ENCODE data around the gene FBXO11. TPM values are rescaled to one million over a fixed set of nuclear protein-coding genes. Genes with fewer than 3 reads are reported as not detected.

FBXO11 gene
- total and polyA plus RNA-seq, 10 of the 15 experiments (the other 5 are each of a cell fraction or from before 2014, with no cell fraction given), result 5.9 to 38.9 (median 22.5) TPM

DNA sequence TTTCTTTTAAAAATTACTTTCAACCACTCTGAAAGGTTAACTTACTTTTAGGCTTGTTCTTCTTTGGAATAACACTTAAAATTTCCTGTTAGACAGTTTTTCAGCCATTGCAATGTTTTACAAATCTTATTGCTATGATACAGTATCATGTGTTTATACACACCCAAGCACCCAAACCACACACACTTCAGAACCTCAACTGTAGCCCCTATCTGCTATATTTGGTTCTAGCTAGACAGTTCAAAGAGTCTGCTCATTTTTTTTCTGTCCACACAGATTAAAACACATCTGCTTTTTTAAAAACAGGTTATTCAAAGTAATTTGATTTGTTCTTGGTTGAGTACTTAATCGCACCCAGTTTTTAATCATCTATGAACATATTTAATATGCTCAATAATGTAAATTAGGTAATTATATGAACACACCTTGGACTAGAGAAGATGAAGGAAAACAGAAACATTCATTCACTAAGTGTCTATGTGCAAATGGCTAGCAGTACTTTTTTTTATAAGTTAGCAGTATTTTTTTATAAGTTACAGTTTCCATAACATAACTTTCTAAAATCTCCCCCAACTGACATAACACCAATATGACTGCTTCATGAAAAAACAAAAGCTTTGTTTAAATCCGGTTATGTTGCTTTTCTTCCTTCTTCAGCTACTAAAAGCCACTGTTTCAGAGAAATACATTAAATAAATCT lies 17.6 kb downstream of the FBXO11 start (continued):
- TF ChIP-seq, protein P1, sequence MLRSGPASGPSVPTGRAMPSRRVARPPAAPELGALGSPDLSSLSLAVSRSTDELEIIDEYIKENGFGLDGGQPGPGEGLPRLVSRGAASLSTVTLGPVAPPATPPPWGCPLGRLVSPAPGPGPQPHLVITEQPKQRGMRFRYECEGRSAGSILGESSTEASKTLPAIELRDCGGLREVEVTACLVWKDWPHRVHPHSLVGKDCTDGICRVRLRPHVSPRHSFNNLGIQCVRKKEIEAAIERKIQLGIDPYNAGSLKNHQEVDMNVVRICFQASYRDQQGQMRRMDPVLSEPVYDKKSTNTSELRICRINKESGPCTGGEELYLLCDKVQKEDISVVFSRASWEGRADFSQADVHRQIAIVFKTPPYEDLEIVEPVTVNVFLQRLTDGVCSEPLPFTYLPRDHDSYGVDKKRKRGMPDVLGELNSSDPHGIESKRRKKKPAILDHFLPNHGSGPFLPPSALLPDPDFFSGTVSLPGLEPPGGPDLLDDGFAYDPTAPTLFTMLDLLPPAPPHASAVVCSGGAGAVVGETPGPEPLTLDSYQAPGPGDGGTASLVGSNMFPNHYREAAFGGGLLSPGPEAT (IDR thresholded peaks at IDR 0.05; ENCODE audit: low read depth), result no peak
- TF ChIP-seq, protein P2, sequence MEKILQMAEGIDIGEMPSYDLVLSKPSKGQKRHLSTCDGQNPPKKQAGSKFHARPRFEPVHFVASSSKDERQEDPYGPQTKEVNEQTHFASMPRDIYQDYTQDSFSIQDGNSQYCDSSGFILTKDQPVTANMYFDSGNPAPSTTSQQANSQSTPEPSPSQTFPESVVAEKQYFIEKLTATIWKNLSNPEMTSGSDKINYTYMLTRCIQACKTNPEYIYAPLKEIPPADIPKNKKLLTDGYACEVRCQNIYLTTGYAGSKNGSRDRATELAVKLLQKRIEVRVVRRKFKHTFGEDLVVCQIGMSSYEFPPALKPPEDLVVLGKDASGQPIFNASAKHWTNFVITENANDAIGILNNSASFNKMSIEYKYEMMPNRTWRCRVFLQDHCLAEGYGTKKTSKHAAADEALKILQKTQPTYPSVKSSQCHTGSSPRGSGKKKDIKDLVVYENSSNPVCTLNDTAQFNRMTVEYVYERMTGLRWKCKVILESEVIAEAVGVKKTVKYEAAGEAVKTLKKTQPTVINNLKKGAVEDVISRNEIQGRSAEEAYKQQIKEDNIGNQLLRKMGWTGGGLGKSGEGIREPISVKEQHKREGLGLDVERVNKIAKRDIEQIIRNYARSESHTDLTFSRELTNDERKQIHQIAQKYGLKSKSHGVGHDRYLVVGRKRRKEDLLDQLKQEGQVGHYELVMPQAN (conservative IDR thresholded peaks at IDR 0.05), result no peak

DNA sequence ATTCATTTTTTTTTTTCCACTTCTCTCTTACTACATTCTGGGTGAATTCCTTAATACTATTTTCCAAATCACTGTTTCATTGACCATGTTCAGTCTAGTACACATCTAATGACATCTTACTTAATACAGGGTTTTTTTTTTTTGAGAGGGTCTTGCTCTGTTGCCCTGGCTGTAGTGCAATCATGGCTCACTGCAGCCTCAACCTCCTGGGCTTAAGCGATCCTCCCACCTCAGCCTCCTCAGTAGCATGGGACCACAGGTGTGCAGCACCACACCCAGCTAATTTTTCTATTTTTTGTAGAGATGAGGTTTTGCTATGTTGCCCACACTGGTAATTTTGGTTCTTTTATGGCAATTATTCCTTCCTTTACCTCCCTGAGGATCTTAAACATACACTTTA lies 29.4 kb downstream of the FBXO11 start:
- POLR2A ChIA-PET, result interaction anchor here (0.7 kb wide), 1 partner anchor 27 kb away, joined by 3 read pairs; no protein-coding TSS in a partner anchor
- TF ChIP-seq TBL1XR1 (IDR thresholded peaks at IDR 0.05; ENCODE audit: low read depth, low read length), result no peak
- TF ChIP-seq CHD2 (IDR thresholded peaks at IDR 0.05; ENCODE audit: borderline replicate concordance, low read depth, low read length), result no peak
- no peak for TF ChIP-seq EGR1 (IDR thresholded peaks at IDR 0.05; ENCODE audit: borderline replicate concordance in 1 of 2, low read depth in 2 of 2, low read length in 2 of 2)
- TF ChIP-seq RELA (IDR thresholded peaks at IDR 0.05; ENCODE audit: borderline replicate concordance, partially characterized antibody), result no peak
- no peak overlapping the region for H3K4me3 ChIP-seq
- RAD21 ChIA-PET (ENCODE audit: unreplicated experiment), result no interaction called here
- H3K9me3 ChIP-seq (replicated peaks; ENCODE audit: control insufficient read depth, insufficient read depth, low read length), result no peaks in the 10 kb centered on the region
- CTCF ChIA-PET, result interaction anchor here (1.3 to 1.7 kb wide), 2 partner anchors 13 to 17 kb away, joined by 3 to 5 read pairs; no protein-coding TSS in a partner anchor
- no peaks in the 10 kb centered on the region for H4K20me1 ChIP-seq (ENCODE audit: control insufficient read depth, insufficient read depth)
- H2AFZ ChIP-seq (ENCODE audit: control insufficient read depth, low read depth, low read length), result no peak overlapping the region
- no peak for ATAC-seq
- DNase-seq (ENCODE audit: low read depth, low spot score), result no peak
- intact Hi-C loops (cut with micrococcal nuclease; ENCODE audit: unreplicated experiment), result no loop called here
- BruUV-seq (replicated peaks), result no TSS peak
- H3K9ac ChIP-seq (ENCODE audit: control insufficient read depth, insufficient read depth, low read length), result no peak overlapping the region
- H3K27ac ChIP-seq (ENCODE audit: control insufficient read depth, insufficient read depth), result no peak overlapping the region
- H3K36me3 ChIP-seq (ENCODE audit: control insufficient read depth in 2 of 2, insufficient read depth in 2 of 2, low read length in 1 of 2), result peaks cover 0 to 10% of the 10 kb centered on the region in 2 experiments; a peak in 1 of 4 replicates
- H3K4me1 ChIP-seq (ENCODE audit: control insufficient read depth, insufficient read depth, low read length), result no peaks in the 10 kb centered on the region
- SMC1A ChIA-PET (ENCODE audit: uncharacterized antibody, unreplicated experiment), result interaction anchor here (1.1 kb wide), 1 partner anchor 10 kb away, joined by 3 read pairs; no protein-coding TSS in a partner anchor
- H3K4me2 ChIP-seq (ENCODE audit: control insufficient read depth, insufficient read depth), result no peak overlapping the region
- in situ Hi-C loops (cut with MboI), result no loop called here
- FAIRE-seq, result no peak
- peaks cover 56% of the 10 kb centered on the region for H3K79me2 ChIP-seq (ENCODE audit: control insufficient read depth, insufficient read depth, low read length)
- 100% methylated on average over 1 of the region's 1 CpG for WGBS (ENCODE audit: insufficient coverage, insufficient replicate concordance, low lambda C conversion rate, missing lambda C conversion rate)
- H3K27me3 ChIP-seq (replicated peaks in 1 of 2; ENCODE audit: control insufficient read depth in 2 of 2, insufficient read depth in 2 of 2, low read length in 1 of 2), result no peaks in the 10 kb centered on the region

Data from GM12878 (cell line).